Measurements from ENCODE around the gene MEGF11.

MEGF11 gene

DNA sequence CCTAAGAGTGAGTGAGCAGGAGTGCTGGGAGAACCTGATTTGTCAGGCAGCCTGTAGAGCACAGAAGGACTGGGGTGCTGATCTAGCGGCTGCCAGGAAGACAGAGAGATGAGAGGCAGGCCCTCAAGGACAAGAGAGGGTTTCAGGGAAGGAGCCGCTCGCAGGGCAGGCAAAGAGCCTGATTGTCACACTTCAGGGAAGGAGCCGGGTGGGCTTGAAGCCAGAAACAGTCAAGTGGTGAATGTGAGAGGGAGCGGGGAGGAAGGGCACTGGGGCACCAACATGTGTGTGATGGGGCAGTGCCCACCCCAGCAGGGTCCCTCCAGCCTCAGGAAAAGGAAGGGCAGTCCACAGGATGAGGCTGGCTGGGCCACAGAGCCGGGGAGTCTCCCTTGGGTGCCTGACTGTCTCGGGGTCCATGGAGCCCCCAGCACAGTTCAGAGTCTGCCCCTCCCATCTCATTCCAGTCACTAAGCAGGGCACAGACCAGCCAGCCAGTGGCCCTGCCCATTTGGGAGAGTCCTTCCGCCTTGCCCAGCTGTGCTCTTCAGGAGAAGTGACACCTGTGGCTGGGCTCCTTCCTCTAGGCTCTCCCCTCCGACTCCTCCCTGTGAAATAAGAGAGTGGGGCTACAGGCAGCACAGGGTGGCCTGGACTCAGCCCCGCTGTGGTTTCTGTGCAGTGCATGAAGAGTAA lies 235.6 kb downstream of the MEGF11 start:
- H3K27me3 ChIP-seq (ENCODE audit: low read length): no peaks in the 10 kb centered on the region
- H2AFZ ChIP-seq (ENCODE audit: low read depth, low read length, severe bottlenecking): no peak overlapping the region
- no peak overlapping the region for H3K4me2 ChIP-seq (ENCODE audit: low read depth, low read length, poor library complexity, severe bottlenecking)
- H3K9me3 ChIP-seq (ENCODE audit: insufficient read depth, low read length): no peaks in the 10 kb centered on the region
- no peaks in the 10 kb centered on the region for H3K79me2 ChIP-seq (ENCODE audit: insufficient read depth, low read length)
- H3K4me3 ChIP-seq (ENCODE audit: insufficient read depth, low read length, poor library complexity, severe bottlenecking): no peak overlapping the region
- no peaks in the 10 kb centered on the region for H3K9me2 ChIP-seq (replicated peaks; ENCODE audit: insufficient read depth, low read length)
- TF ChIP-seq EZH2phosphoT487 (conservative IDR thresholded peaks at IDR 0.05; ENCODE audit: low read length): no peak
- TF ChIP-seq, protein P1, sequence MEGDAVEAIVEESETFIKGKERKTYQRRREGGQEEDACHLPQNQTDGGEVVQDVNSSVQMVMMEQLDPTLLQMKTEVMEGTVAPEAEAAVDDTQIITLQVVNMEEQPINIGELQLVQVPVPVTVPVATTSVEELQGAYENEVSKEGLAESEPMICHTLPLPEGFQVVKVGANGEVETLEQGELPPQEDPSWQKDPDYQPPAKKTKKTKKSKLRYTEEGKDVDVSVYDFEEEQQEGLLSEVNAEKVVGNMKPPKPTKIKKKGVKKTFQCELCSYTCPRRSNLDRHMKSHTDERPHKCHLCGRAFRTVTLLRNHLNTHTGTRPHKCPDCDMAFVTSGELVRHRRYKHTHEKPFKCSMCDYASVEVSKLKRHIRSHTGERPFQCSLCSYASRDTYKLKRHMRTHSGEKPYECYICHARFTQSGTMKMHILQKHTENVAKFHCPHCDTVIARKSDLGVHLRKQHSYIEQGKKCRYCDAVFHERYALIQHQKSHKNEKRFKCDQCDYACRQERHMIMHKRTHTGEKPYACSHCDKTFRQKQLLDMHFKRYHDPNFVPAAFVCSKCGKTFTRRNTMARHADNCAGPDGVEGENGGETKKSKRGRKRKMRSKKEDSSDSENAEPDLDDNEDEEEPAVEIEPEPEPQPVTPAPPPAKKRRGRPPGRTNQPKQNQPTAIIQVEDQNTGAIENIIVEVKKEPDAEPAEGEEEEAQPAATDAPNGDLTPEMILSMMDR (IDR thresholded peaks at IDR 0.05; ENCODE audit: insufficient read depth, low read length, poor library complexity, severe bottlenecking): no peak
- no peaks in the 10 kb centered on the region for H3K36me3 ChIP-seq (ENCODE audit: low read length)
- H4K20me1 ChIP-seq (ENCODE audit: low read depth, low read length): no peaks in the 10 kb centered on the region
- no peak overlapping the region for H3K27ac ChIP-seq (ENCODE audit: low read depth, low read length)
- no peaks in the 10 kb centered on the region for H3F3A ChIP-seq (ENCODE audit: insufficient read depth)
- no peak overlapping the region for H3K9ac ChIP-seq (ENCODE audit: low read length)

GRCh38 chr15:66017000-66017399 lies 236.6 kb downstream of the MEGF11 start:
- no peaks in the 10 kb centered on the region for H3K79me2 ChIP-seq (ENCODE audit: insufficient read depth, low read length)
- H3K9me3 ChIP-seq (ENCODE audit: insufficient read depth, low read length): no peaks in the 10 kb centered on the region
- no peaks in the 10 kb centered on the region for H4K20me1 ChIP-seq (ENCODE audit: low read depth, low read length)
- H3K4me3 ChIP-seq (ENCODE audit: insufficient read depth, low read length, poor library complexity, severe bottlenecking): no peak overlapping the region
- no peak overlapping the region for H2AFZ ChIP-seq (ENCODE audit: low read depth, low read length, severe bottlenecking)
- no peak for TF ChIP-seq EZH2phosphoT487 (conservative IDR thresholded peaks at IDR 0.05; ENCODE audit: low read length)
- TF ChIP-seq, protein P1 (IDR thresholded peaks at IDR 0.05; ENCODE audit: insufficient read depth, low read length, poor library complexity, severe bottlenecking): no peak
- no peaks in the 10 kb centered on the region for H3K9me2 ChIP-seq (replicated peaks; ENCODE audit: insufficient read depth, low read length)
- H3F3A ChIP-seq (ENCODE audit: insufficient read depth): no peaks in the 10 kb centered on the region
- H3K36me3 ChIP-seq (ENCODE audit: low read length): no peaks in the 10 kb centered on the region
- no peak overlapping the region for H3K27ac ChIP-seq (ENCODE audit: low read depth, low read length)
- no peak overlapping the region for H3K9ac ChIP-seq (ENCODE audit: low read length)
- no peaks in the 10 kb centered on the region for H3K27me3 ChIP-seq (ENCODE audit: low read length)
- H3K4me2 ChIP-seq (ENCODE audit: low read depth, low read length, poor library complexity, severe bottlenecking): no peak overlapping the region

GRCh38 chr15:66016199-66016598 lies 237.4 kb downstream of the MEGF11 start:
- no peaks in the 10 kb centered on the region for H3K36me3 ChIP-seq (ENCODE audit: low read length)
- H4K20me1 ChIP-seq (ENCODE audit: low read depth, low read length): no peaks in the 10 kb centered on the region
- H3K27ac ChIP-seq (ENCODE audit: low read depth, low read length): no peak overlapping the region
- no peak overlapping the region for H3K4me3 ChIP-seq (ENCODE audit: insufficient read depth, low read length, poor library complexity, severe bottlenecking)
- H3K79me2 ChIP-seq (ENCODE audit: insufficient read depth, low read length): no peaks in the 10 kb centered on the region
- H3K9me3 ChIP-seq (ENCODE audit: insufficient read depth, low read length): no peaks in the 10 kb centered on the region
- no peak overlapping the region for H3K4me2 ChIP-seq (ENCODE audit: low read depth, low read length, poor library complexity, severe bottlenecking)
- H2AFZ ChIP-seq (ENCODE audit: low read depth, low read length, severe bottlenecking): no peak overlapping the region
- H3K9ac ChIP-seq (ENCODE audit: low read length): no peak overlapping the region
- H3F3A ChIP-seq (ENCODE audit: insufficient read depth): no peaks in the 10 kb centered on the region
- no peaks in the 10 kb centered on the region for H3K9me2 ChIP-seq (replicated peaks; ENCODE audit: insufficient read depth, low read length)
- no peaks in the 10 kb centered on the region for H3K27me3 ChIP-seq (ENCODE audit: low read length)
- no peak for TF ChIP-seq EZH2phosphoT487 (conservative IDR thresholded peaks at IDR 0.05; ENCODE audit: low read length)
- TF ChIP-seq, protein P1 (IDR thresholded peaks at IDR 0.05; ENCODE audit: insufficient read depth, low read length, poor library complexity, severe bottlenecking): no peak
